Measurements from ENCODE around the gene EPS15. TPM values are rescaled to one million over a fixed set of nuclear protein-coding genes. Genes with fewer than 3 reads are reported as not detected.

The EPS15 gene
- total RNA-seq, 2 donors from 2014 or later: 123 to 197 TPM

GRCh38 chr1:51499694-51500093, 19.4 kb downstream of the EPS15 start:
- Histone ChIP-seq H3K36me3 (no peaks in the 10 kb centered on the region), H3K27ac (no peak overlapping the region), H3K27me3 (replicated peaks; ENCODE audit: insufficient read depth) (no peaks in the 10 kb centered on the region), H3K9me3 (no peaks in the 10 kb centered on the region), H3K4me1 (ENCODE audit: control insufficient read depth in 1 of 2, low read depth in 2 of 2) (peaks cover 10 to 28% of the 10 kb centered on the region in 2 donors), H3K4me3 (no peak overlapping the region)
- DNase-seq (ENCODE audit: low spot score) (no peak), ATAC-seq (ENCODE audit: insufficient number of reproducible peaks, low FRiP score, low read depth) (no peak)
- TF ChIP-seq CTCF (IDR thresholded peaks at IDR 0.05): no peak

- Histone ChIP-seq H3K9me3 (no peaks in the 10 kb centered on the region), H3K36me3 (no peaks in the 10 kb centered on the region), H3K4me1 (ENCODE audit: control insufficient read depth in 1 of 2, low read depth in 2 of 2) (peaks cover 14 to 36% of the 10 kb centered on the region in 2 donors), H3K27ac (no peak overlapping the region), H3K27me3 (replicated peaks; ENCODE audit: insufficient read depth) (no peaks in the 10 kb centered on the region), H3K4me3 (no peak overlapping the region)
- no peak for ATAC-seq (ENCODE audit: insufficient number of reproducible peaks, low FRiP score, low read depth)
- DNase-seq (ENCODE audit: low spot score): no peak
- no peak for TF ChIP-seq CTCF (IDR thresholded peaks at IDR 0.05)
Observed at GRCh38 chr1:51498924-51499323, 20.1 kb downstream of the EPS15 start.

- H3K9me3 ChIP-seq: no peaks in the 10 kb centered on the region
- TF ChIP-seq CTCF (IDR thresholded peaks at IDR 0.05): no peak
- H3K27me3 ChIP-seq (replicated peaks; ENCODE audit: insufficient read depth): no peaks in the 10 kb centered on the region
- H3K36me3 ChIP-seq: no peaks in the 10 kb centered on the region
- peaks cover 14 to 42% of the 10 kb centered on the region in 2 donors for H3K4me1 ChIP-seq (ENCODE audit: control insufficient read depth in 1 of 2, low read depth in 2 of 2)
- H3K4me3 ChIP-seq: no peak overlapping the region
- ATAC-seq (ENCODE audit: insufficient number of reproducible peaks, low FRiP score, low read depth): no peak
- no peak for DNase-seq (ENCODE audit: low spot score)
- no peak overlapping the region for H3K27ac ChIP-seq
Observed at GRCh38 chr1:51497340-51497739, 21.7 kb downstream of the EPS15 start.

GRCh38 chr1:51494138-51494830, 24.8 kb downstream of the EPS15 start:
- H3K27ac ChIP-seq: peak overlapping the region; percentile 6 to 42
- no peaks in the 10 kb centered on the region for H3K9me3 ChIP-seq
- H3K4me3 ChIP-seq: no peak overlapping the region
- DNase-seq (ENCODE audit: low spot score) (no peak), ATAC-seq (ENCODE audit: insufficient number of reproducible peaks, low FRiP score, low read depth) (no peak)
- peaks cover 29 to 61% of the 10 kb centered on the region in 2 donors for H3K4me1 ChIP-seq (ENCODE audit: control insufficient read depth in 1 of 2, low read depth in 2 of 2)
- TF ChIP-seq CTCF (IDR thresholded peaks at IDR 0.05): no peak
- no peaks in the 10 kb centered on the region for H3K36me3 ChIP-seq
- no peaks in the 10 kb centered on the region for H3K27me3 ChIP-seq (replicated peaks; ENCODE audit: insufficient read depth)

GRCh38 chr1:51491166-51491981, 27.7 kb downstream of the EPS15 start:
- Histone ChIP-seq H3K27me3 (replicated peaks; ENCODE audit: insufficient read depth) (no peaks in the 10 kb centered on the region), H3K36me3 (no peaks in the 10 kb centered on the region), H3K9me3 (no peaks in the 10 kb centered on the region), H3K27ac (peak overlapping the region in 1 of 2 donors; percentile 10), H3K4me3 (no peak overlapping the region), H3K4me1 (ENCODE audit: control insufficient read depth in 1 of 2, low read depth in 2 of 2) (peaks cover 33 to 68% of the 10 kb centered on the region in 2 donors)
- no peak for TF ChIP-seq CTCF (IDR thresholded peaks at IDR 0.05)
- ATAC-seq (ENCODE audit: insufficient number of reproducible peaks, low FRiP score, low read depth): no peak
- no peak for DNase-seq (ENCODE audit: low spot score)

All from thoracic aorta (tissue), 2 donors.